NCI-H2081 treated with DMSO at 0.1 percent for 48 hours (cell line): Measurements from ENCODE around the gene OR4F16.
"Not testable (repeated sequence)": the region's sequence is repeated elsewhere in the genome, so short reads cannot be mapped to it uniquely, and the experiment has no call there.

Experiments used
- DNase-seq: peaks from one replicate; lab custom pipeline; 2025; lab: John Stamatoyannopoulos, UW

OR4F16 gene

GRCh38 chr1:686554-686953 is at the start of gene OR4F16:
Gene OR4F16 (minus strand): TSS chr1:686654. CDS start chr1:686654, 0 bp downstream.
- not testable (repeated sequence) for DNase-seq

- not testable (repeated sequence) for DNase-seq
These were observed 47.2 kb upstream of the OR4F16 start for GRCh38 chr1:733649-734048.

GRCh38 chr1:727040-727439 is 40.6 kb upstream of the OR4F16 start:
- DNase-seq, result not testable (repeated sequence)
